SK-N-SH (cell line): ENCODE results near the gene C12orf42.

Experiments
- CHD2 ChIP-seq: fragments of 150-350 bp; IDR thresholded peaks from 2 replicates; pipeline ENCODE4 v1.6.1; 2018; ENCODE audit warnings: low read length; ENCODE audit not compliant: partially characterized antibody
- EP300 ChIP-seq, 2 experiments: IDR thresholded peaks; 2 replicates each; pipeline versions ENCODE4 v1.4.0 to v1.6.1; 2012; ENCODE audit warnings: borderline replicate concordance in 1 of 2, low read depth in 1 of 2, low read length in 1 of 2
- EZH2phosphoT487 ChIP-seq: fragments of 200-600 bp; sonication (generic); IDR thresholded peaks from 2 replicates; pipeline ENCODE4 v1.6.1; 2017; ENCODE audit warnings: low read depth, mixed run types, mild to moderate bottlenecking, antibody characterized with exemption, moderate library complexity, borderline replicate concordance
- GABPA ChIP-seq: IDR thresholded peaks from 2 replicates; pipeline ENCODE4 v1.4.0; 2012; ENCODE audit warnings: low read depth, mild to moderate bottlenecking
- MXI1 ChIP-seq: IDR thresholded peaks from 2 replicates; pipeline ENCODE4 v1.6.1; 2012; ENCODE audit warnings: mild to moderate bottlenecking, low read depth, low read length, improper control_type of control experiment
- NFIC ChIP-seq: IDR thresholded peaks from 2 replicates; pipeline ENCODE4 v1.4.0; 2012; ENCODE audit warnings: borderline replicate concordance
- RAD21 ChIP-seq: IDR thresholded peaks from 2 replicates; pipeline ENCODE4 v1.6.1; 2012; ENCODE audit warnings: mild to moderate bottlenecking, low read length
- RFX5 ChIP-seq: IDR thresholded peaks from 2 replicates; pipeline ENCODE4 v1.6.1; 2012; ENCODE audit warnings: mild to moderate bottlenecking, improper control_type of control experiment, low read length
- YY1 ChIP-seq: IDR thresholded peaks from 2 replicates; pipeline ENCODE4 v1.4.0; 2012; ENCODE audit warnings: low read depth, mild to moderate bottlenecking
- TF ChIP-seq, protein P1 (sequence below): fragments of 200-600 bp; sonication (generic); IDR thresholded peaks from 2 replicates; pipeline ENCODE4 v1.6.1; 2017; ENCODE audit warnings: antibody characterized with exemption, mild to moderate bottlenecking, moderate library complexity
- TF ChIP-seq, protein P2 (sequence below): IDR thresholded peaks from 2 replicates; pipeline ENCODE4 v1.6.1; 2012; ENCODE audit warnings: mild to moderate bottlenecking, low read depth, low read length, moderate library complexity
- TF ChIP-seq, protein P3 (sequence below): IDR thresholded peaks from 2 replicates; pipeline ENCODE4 v1.4.0; 2012; ENCODE audit warnings: low read depth

DNA sequence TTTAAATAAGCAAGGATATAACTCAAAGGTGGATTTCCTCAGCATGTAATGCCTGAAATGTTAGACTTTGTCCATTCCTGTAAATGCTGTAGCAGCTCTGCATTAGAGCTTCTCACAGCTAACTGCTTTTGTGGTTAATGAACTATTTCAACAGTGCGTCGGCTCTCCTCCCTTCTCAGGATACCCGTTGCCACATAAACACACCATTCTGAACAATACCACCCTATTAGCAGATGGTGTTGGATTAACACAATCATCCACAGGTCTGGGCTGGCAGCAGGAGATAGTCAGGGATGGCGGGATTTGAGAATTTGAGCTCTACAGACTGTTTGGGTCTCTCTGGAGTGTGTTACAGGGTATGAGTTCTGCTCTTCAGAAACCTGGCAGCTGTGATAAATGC, 33.5 kb upstream of the C12orf42 start:
- TF ChIP-seq EZH2phosphoT487: no peak
- TF ChIP-seq, protein P1, sequence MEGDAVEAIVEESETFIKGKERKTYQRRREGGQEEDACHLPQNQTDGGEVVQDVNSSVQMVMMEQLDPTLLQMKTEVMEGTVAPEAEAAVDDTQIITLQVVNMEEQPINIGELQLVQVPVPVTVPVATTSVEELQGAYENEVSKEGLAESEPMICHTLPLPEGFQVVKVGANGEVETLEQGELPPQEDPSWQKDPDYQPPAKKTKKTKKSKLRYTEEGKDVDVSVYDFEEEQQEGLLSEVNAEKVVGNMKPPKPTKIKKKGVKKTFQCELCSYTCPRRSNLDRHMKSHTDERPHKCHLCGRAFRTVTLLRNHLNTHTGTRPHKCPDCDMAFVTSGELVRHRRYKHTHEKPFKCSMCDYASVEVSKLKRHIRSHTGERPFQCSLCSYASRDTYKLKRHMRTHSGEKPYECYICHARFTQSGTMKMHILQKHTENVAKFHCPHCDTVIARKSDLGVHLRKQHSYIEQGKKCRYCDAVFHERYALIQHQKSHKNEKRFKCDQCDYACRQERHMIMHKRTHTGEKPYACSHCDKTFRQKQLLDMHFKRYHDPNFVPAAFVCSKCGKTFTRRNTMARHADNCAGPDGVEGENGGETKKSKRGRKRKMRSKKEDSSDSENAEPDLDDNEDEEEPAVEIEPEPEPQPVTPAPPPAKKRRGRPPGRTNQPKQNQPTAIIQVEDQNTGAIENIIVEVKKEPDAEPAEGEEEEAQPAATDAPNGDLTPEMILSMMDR: no peak
- no peak for TF ChIP-seq EP300 (IDR thresholded peaks at IDR 0.05; ENCODE audit: borderline replicate concordance in 1 of 2, low read depth in 1 of 2, low read length in 1 of 2)
- no peak for TF ChIP-seq CHD2
- TF ChIP-seq RFX5: no peak
- TF ChIP-seq NFIC: no peak
- TF ChIP-seq, protein P2, sequence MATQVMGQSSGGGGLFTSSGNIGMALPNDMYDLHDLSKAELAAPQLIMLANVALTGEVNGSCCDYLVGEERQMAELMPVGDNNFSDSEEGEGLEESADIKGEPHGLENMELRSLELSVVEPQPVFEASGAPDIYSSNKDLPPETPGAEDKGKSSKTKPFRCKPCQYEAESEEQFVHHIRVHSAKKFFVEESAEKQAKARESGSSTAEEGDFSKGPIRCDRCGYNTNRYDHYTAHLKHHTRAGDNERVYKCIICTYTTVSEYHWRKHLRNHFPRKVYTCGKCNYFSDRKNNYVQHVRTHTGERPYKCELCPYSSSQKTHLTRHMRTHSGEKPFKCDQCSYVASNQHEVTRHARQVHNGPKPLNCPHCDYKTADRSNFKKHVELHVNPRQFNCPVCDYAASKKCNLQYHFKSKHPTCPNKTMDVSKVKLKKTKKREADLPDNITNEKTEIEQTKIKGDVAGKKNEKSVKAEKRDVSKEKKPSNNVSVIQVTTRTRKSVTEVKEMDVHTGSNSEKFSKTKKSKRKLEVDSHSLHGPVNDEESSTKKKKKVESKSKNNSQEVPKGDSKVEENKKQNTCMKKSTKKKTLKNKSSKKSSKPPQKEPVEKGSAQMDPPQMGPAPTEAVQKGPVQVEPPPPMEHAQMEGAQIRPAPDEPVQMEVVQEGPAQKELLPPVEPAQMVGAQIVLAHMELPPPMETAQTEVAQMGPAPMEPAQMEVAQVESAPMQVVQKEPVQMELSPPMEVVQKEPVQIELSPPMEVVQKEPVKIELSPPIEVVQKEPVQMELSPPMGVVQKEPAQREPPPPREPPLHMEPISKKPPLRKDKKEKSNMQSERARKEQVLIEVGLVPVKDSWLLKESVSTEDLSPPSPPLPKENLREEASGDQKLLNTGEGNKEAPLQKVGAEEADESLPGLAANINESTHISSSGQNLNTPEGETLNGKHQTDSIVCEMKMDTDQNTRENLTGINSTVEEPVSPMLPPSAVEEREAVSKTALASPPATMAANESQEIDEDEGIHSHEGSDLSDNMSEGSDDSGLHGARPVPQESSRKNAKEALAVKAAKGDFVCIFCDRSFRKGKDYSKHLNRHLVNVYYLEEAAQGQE: no peak
- no peak for TF ChIP-seq MXI1
- no peak for TF ChIP-seq YY1
- TF ChIP-seq GABPA: no peak
- no peak for TF ChIP-seq RAD21
- TF ChIP-seq, protein P3, sequence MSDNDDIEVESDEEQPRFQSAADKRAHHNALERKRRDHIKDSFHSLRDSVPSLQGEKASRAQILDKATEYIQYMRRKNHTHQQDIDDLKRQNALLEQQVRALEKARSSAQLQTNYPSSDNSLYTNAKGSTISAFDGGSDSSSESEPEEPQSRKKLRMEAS: no peak
